ENCODE data around the gene PITRM1.

PITRM1 gene

GRCh38 chr10:3142146-3142875 is 30.3 kb downstream of the PITRM1 start:
- H3K4me3 Mint-ChIP-seq = no peak overlapping the region
- peaks cover 9% of the 10 kb centered on the region for H3K36me3 Mint-ChIP-seq
- no peaks in the 10 kb centered on the region for H3K4me1 Mint-ChIP-seq (ENCODE audit: low read depth)
- H3K27ac Mint-ChIP-seq = peak overlapping the region; percentile 86
- no peaks in the 10 kb centered on the region for H3K9me3 Mint-ChIP-seq (ENCODE audit: low read depth)
- no peaks in the 10 kb centered on the region for H3K27me3 Mint-ChIP-seq

- H3K27ac Mint-ChIP-seq = no peak overlapping the region
- no peak overlapping the region for H3K4me3 Mint-ChIP-seq
- no peaks in the 10 kb centered on the region for H3K9me3 Mint-ChIP-seq (ENCODE audit: low read depth)
- no peaks in the 10 kb centered on the region for H3K27me3 Mint-ChIP-seq
- no peaks in the 10 kb centered on the region for H3K4me1 Mint-ChIP-seq (ENCODE audit: low read depth)
- peaks cover 9% of the 10 kb centered on the region for H3K36me3 Mint-ChIP-seq
These were observed 31.1 kb downstream of the PITRM1 start for GRCh38 chr10:3141351-3142005.

DNA sequence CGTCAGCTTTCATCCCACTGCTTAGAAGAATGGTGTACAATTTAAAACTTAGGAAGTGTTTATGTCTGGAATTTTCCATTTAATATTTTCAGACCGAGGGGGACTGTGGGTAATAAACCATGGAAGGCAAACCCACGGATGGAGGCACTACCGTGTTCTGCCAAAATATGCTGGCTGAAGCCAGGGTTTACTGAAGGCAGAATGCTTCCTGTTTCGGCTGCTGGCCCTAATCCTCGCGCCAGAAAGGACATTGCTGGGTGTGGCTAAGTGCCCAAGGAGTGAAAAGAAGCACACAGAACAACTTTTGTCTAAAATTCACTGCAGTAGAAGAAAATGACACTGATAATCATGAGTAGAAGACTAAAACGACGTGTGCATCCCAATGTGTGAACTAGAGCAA is 32.3 kb downstream of the PITRM1 start:
- Mint-ChIP-seq H3K4me3 (no peak overlapping the region), H3K4me1 (ENCODE audit: low read depth) (no peaks in the 10 kb centered on the region), H3K27me3 (no peaks in the 10 kb centered on the region), H3K9me3 (ENCODE audit: low read depth) (no peaks in the 10 kb centered on the region), H3K36me3 (peaks cover 6% of the 10 kb centered on the region), H3K27ac (no peak overlapping the region)

DNA sequence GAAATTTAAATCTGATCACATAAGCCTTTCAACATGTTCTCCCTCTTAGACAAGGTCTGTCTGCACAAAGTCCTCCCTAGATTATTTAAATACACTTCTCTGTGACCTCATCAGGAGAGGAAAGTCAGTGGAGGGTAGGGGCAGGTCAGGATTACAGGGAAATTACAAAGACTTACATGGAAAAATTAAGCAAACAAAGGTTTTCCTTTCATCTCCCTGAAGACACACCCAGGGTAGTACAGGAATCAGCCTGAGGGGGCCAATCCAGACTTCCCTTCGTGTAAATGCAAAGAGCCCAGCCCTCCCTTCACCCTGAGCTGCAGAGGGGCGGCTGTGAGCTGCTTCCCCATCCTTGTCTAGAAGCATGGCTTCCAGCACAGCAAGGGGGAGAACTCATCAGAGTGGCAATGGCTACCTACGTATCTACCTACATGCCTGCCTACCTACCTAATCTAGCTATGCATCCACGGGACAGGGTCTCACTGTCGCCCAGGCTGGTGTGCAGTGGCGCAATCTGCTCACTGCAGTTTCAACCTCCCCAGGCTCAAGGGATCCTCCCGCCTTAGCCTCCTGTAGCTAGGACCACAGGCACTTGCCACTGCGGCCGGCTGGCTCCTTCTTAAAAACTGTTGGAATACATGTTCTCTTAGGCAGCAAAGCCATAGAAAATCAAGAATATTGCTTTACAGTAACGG is 33.2 kb downstream of the PITRM1 start:
- Mint-ChIP-seq H3K4me3 (no peak overlapping the region), H3K27me3 (no peaks in the 10 kb centered on the region), H3K36me3 (peaks cover 9% of the 10 kb centered on the region), H3K9me3 (ENCODE audit: low read depth) (no peaks in the 10 kb centered on the region), H3K27ac (no peak overlapping the region), H3K4me1 (ENCODE audit: low read depth) (no peaks in the 10 kb centered on the region)

DNA sequence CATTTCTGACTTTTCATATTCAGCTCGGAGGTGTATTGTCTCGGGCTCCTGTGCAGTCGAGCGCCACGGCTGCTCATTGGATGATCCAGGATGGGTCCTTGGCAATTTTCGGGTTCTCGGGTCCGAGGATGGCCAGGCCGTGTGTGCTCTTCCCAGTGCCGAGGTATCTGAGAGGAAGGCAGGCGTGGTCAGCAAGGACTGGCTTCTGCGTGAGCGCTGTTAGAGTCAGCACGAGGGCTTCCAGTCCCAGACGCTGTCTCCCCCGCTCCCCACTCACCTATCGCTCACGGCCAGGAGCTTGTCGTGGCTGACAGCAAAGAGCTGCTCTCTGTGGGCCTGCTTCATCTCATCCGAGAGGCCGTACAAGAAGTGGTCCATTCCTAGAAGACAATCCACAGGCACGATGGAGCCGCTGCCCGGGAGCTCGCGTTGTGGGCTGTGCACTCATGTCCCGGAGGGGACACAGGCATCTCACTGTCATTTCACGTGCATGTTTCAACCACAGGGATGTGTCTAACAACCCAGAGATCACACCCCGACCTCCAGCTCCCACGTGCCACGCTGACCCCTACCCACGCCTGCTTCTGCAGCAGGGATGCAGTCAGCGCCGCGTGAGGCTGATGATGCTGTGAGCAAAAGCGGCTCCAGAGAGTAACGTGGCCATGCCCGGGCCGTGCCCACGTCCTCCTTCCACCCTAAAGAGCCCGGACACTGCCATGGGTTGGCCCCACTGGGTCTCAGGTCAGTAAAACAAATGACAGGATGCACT is 34.4 kb downstream of the PITRM1 start:
- Mint-ChIP-seq H3K27me3 (no peaks in the 10 kb centered on the region), H3K9me3 (ENCODE audit: low read depth) (no peaks in the 10 kb centered on the region), H3K4me1 (ENCODE audit: low read depth) (no peaks in the 10 kb centered on the region), H3K27ac (no peak overlapping the region), H3K4me3 (no peak overlapping the region), H3K36me3 (peaks cover 9% of the 10 kb centered on the region)

GRCh38 chr10:3136763-3137611 is 35.6 kb downstream of the PITRM1 start:
- Mint-ChIP-seq H3K27ac (no peak overlapping the region), H3K9me3 (ENCODE audit: low read depth) (no peaks in the 10 kb centered on the region), H3K4me3 (no peak overlapping the region), H3K36me3 (peaks cover 8% of the 10 kb centered on the region), H3K27me3 (no peaks in the 10 kb centered on the region), H3K4me1 (ENCODE audit: low read depth) (no peaks in the 10 kb centered on the region)

- H3K9me3 Mint-ChIP-seq (ENCODE audit: low read depth) = no peaks in the 10 kb centered on the region
- H3K27me3 Mint-ChIP-seq = no peaks in the 10 kb centered on the region
- H3K4me1 Mint-ChIP-seq (ENCODE audit: low read depth) = no peaks in the 10 kb centered on the region
- no peak overlapping the region for H3K4me3 Mint-ChIP-seq
- H3K36me3 Mint-ChIP-seq = peaks cover 8% of the 10 kb centered on the region
- H3K27ac Mint-ChIP-seq = no peak overlapping the region
These were observed 36.2 kb downstream of the PITRM1 start for GRCh38 chr10:3136336-3136735.

- H3K36me3 Mint-ChIP-seq = peaks cover 8% of the 10 kb centered on the region
These were observed 37.6 kb downstream of the PITRM1 start for GRCh38 chr10:3135006-3135405.

GRCh38 chr10:3133948-3134347 is 38.6 kb downstream of the PITRM1 start:
- peak overlapping the region; percentile 28 for H3K27ac Mint-ChIP-seq
- H3K27me3 Mint-ChIP-seq = no peaks in the 10 kb centered on the region
- H3K4me1 Mint-ChIP-seq (ENCODE audit: low read depth) = no peaks in the 10 kb centered on the region
- no peaks in the 10 kb centered on the region for H3K9me3 Mint-ChIP-seq (ENCODE audit: low read depth)
- peaks cover 9% of the 10 kb centered on the region for H3K36me3 Mint-ChIP-seq
- no peak overlapping the region for H3K4me3 Mint-ChIP-seq

More at GRCh38 chr10:3135006-3135405, 37.6 kb downstream of the PITRM1 start:
- no peak overlapping the region for H3K27ac Mint-ChIP-seq
- no peaks in the 10 kb centered on the region for H3K9me3 Mint-ChIP-seq (ENCODE audit: low read depth)
- H3K27me3 Mint-ChIP-seq = no peaks in the 10 kb centered on the region
- H3K4me3 Mint-ChIP-seq = no peak overlapping the region
- H3K4me1 Mint-ChIP-seq (ENCODE audit: low read depth) = no peaks in the 10 kb centered on the region

GRCh38 chr10:3132036-3133025 is 40.3 kb downstream of the PITRM1 start:
- Mint-ChIP-seq H3K4me3 (no peak overlapping the region), H3K36me3 (peaks cover 13% of the 10 kb centered on the region), H3K27ac (peak overlapping the region; percentile 41), H3K4me1 (ENCODE audit: low read depth) (no peaks in the 10 kb centered on the region), H3K9me3 (ENCODE audit: low read depth) (no peaks in the 10 kb centered on the region), H3K27me3 (no peaks in the 10 kb centered on the region)

GRCh38 chr10:3131098-3131497 is 41.5 kb downstream of the PITRM1 start:
- no peak overlapping the region for H3K4me3 Mint-ChIP-seq
- H3K36me3 Mint-ChIP-seq = peaks cover 13% of the 10 kb centered on the region
- no peaks in the 10 kb centered on the region for H3K4me1 Mint-ChIP-seq (ENCODE audit: low read depth)
- H3K9me3 Mint-ChIP-seq (ENCODE audit: low read depth) = no peaks in the 10 kb centered on the region
- no peaks in the 10 kb centered on the region for H3K27me3 Mint-ChIP-seq
- no peak overlapping the region for H3K27ac Mint-ChIP-seq

DNA sequence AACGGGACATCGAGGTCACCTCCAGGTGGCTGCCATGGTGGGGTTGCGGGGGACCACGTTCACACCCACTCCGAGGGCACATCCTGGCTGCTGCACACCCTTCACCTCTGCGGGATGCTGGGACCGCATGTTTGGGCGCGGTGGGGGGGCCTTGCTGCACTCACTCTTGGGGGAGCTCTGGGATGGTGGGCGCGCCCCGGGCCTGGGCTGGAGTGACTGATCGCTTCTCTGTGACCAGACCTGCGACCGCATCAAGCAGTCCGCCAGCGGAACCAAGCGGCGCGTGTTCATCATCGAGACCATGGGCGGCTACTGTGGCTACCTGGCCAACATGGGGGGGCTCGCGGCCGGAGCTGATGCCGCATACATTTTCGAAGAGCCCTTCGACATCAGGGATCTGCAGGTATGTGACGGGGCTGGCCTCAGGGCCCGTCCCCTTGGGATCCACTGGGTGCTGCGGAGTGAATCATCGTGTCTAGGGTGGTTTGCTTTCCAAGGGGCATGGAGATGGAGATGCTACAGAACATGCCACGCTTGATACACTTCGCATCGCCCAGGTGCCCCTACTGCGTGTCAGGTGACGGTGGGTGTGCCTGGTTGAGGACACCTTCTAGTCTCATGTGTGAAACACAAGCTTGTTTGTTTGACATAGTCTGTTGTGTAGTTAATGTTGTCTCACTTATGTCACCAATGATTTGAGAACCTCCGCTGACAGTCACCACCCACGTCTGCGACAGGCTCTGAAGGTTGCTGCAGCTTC is 42.8 kb downstream of the PITRM1 start:
- Mint-ChIP-seq H3K36me3 (peaks cover 17% of the 10 kb centered on the region), H3K4me3 (no peak overlapping the region), H3K9me3 (ENCODE audit: low read depth) (no peaks in the 10 kb centered on the region), H3K27me3 (no peaks in the 10 kb centered on the region), H3K4me1 (ENCODE audit: low read depth) (no peaks in the 10 kb centered on the region), H3K27ac (no peak overlapping the region)

Data from activated naive CD8-positive, alpha-beta T cell (primary cell).